ENCODE measurements around the gene KRT38. TPM values are rescaled to one million over a fixed set of nuclear protein-coding genes. Genes with fewer than 3 reads are reported as not detected.
"Not testable (repeated sequence)": the region's sequence is repeated elsewhere in the genome, so short reads cannot be mapped to it uniquely, and the experiment has no call there.

Gene KRT38
- total and polyA plus RNA-seq, 3 experiments from 2014 or later: not detected

- no peaks in the 10 kb centered on the region for H3K36me3 ChIP-seq (ENCODE audit: insufficient read depth, low read length)
- ChIA-PET CTCF (no interaction called here), POLR2A (no interaction called here)
- H3K4me1 ChIP-seq (ENCODE audit: insufficient read depth, low read length): no peaks in the 10 kb centered on the region
- no peak for DNase-seq
- peaks cover 15 to 46% of the 10 kb centered on the region in 2 donors for H3K27me3 Mint-ChIP-seq
- H3K9me3 ChIP-seq (ENCODE audit: low read length): no peaks in the 10 kb centered on the region
- H3K27me3 ChIP-seq (ENCODE audit: insufficient read depth, low read length, poor library complexity, severe bottlenecking): no peaks in the 10 kb centered on the region
- H3K4me3 ChIP-seq (ENCODE audit: low read length): no peak overlapping the region
- peak overlapping the region in 1 of 7 donors; percentile 27 for H3K4me3 Mint-ChIP-seq
- no peak overlapping the region for H3K27ac Mint-ChIP-seq
- no peaks in the 10 kb centered on the region for H3K4me1 Mint-ChIP-seq
- no peak overlapping the region for H3K27ac ChIP-seq (ENCODE audit: low read depth, low read length)
- no peaks in the 10 kb centered on the region for H3K36me3 Mint-ChIP-seq
- H3K9me3 Mint-ChIP-seq: no peaks in the 10 kb centered on the region
Measured at GRCh38 chr17:41442739-41443138, 2.0 kb upstream of the KRT38 start.

GRCh38 chr17:41439375-41439774, 1.4 kb downstream of the KRT38 start:
- H3K4me3 Mint-ChIP-seq: no peak overlapping the region
- ChIA-PET POLR2A (no interaction called here), CTCF (no interaction called here)
- H3K4me1 Mint-ChIP-seq: peaks cover 0 to 3% (median 0%) of the 10 kb centered on the region in 3 donors
- H3K27ac ChIP-seq (ENCODE audit: low read depth, low read length): no peak overlapping the region
- H3K9me3 ChIP-seq (ENCODE audit: low read length): no peaks in the 10 kb centered on the region
- peaks cover 10 to 40% of the 10 kb centered on the region in 2 donors for H3K27me3 Mint-ChIP-seq
- H3K27ac Mint-ChIP-seq: no peak overlapping the region
- no peaks in the 10 kb centered on the region for H3K27me3 ChIP-seq (ENCODE audit: insufficient read depth, low read length, poor library complexity, severe bottlenecking)
- DNase-seq: no peak
- no peaks in the 10 kb centered on the region for H3K4me1 ChIP-seq (ENCODE audit: insufficient read depth, low read length)
- H3K4me3 ChIP-seq (ENCODE audit: low read length): no peak overlapping the region
- H3K36me3 ChIP-seq (ENCODE audit: insufficient read depth, low read length): no peaks in the 10 kb centered on the region
- no peaks in the 10 kb centered on the region for H3K36me3 Mint-ChIP-seq
- no peaks in the 10 kb centered on the region for H3K9me3 Mint-ChIP-seq

DNA sequence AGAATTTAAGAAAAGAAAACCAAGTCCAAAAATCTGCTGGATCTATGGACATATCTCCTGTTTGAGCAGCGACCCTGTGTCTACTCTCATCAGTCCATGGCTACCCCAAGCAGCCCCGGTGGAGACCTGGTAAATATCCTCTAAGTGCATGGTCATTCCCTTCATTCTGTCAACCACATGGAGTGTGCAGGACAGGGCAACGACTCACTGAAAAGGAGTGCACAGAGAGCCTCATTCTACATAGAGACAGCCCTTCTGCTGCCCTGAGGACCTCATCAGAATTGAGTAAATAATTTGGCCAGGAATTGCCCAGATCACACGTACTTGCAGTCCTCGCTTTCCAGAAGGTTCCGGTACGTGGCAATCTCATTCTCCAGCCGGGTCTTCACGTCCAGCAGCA, 3.0 kb downstream of the KRT38 start:
- no peaks in the 10 kb centered on the region for H3K36me3 Mint-ChIP-seq
- no peaks in the 10 kb centered on the region for H3K9me3 Mint-ChIP-seq
- no peak overlapping the region for H3K27ac Mint-ChIP-seq
- peaks cover 9 to 31% of the 10 kb centered on the region in 2 donors for H3K27me3 Mint-ChIP-seq
- H3K27ac ChIP-seq (ENCODE audit: low read depth, low read length): no peak overlapping the region
- POLR2A ChIA-PET: no interaction called here
- H3K36me3 ChIP-seq (ENCODE audit: insufficient read depth, low read length): no peaks in the 10 kb centered on the region
- H3K4me1 ChIP-seq (ENCODE audit: insufficient read depth, low read length): no peaks in the 10 kb centered on the region
- no peaks in the 10 kb centered on the region for H3K27me3 ChIP-seq (ENCODE audit: insufficient read depth, low read length, poor library complexity, severe bottlenecking)
- DNase-seq: no peak
- H3K9me3 ChIP-seq (ENCODE audit: low read length): no peaks in the 10 kb centered on the region
- H3K4me3 Mint-ChIP-seq: no peak overlapping the region
- H3K4me1 Mint-ChIP-seq: peaks cover 0 to 3% (median 0%) of the 10 kb centered on the region in 3 donors
- H3K4me3 ChIP-seq (ENCODE audit: low read length): no peak overlapping the region
- CTCF ChIA-PET: no interaction called here

DNA sequence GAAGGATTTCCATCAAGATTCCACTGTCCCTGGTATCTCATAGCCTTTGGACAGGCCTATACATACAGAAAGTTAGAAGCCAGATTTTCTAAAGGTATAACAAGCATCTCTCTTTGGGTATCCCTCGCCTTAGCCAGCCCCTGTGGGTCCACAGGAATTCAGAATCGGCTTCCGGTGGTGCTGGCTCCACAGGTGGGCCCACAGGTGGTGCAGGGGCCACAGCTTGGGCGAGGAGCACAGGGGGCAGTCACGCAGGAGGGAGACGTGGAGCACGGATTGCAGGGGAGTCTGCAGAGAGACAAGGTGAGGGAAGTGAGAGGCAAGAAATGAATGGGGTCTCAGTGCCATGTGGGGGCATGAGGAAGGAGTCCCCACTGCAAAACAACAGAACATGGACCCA, 3.5 kb downstream of the KRT38 start:
- DNase-seq: no peak
- Histone ChIP-seq H3K4me1 (ENCODE audit: insufficient read depth, low read length) (no peaks in the 10 kb centered on the region), H3K36me3 (ENCODE audit: insufficient read depth, low read length) (no peaks in the 10 kb centered on the region), H3K27ac (ENCODE audit: low read depth, low read length) (no peak overlapping the region), H3K4me3 (ENCODE audit: low read length) (no peak overlapping the region), H3K27me3 (ENCODE audit: insufficient read depth, low read length, poor library complexity, severe bottlenecking) (no peaks in the 10 kb centered on the region), H3K9me3 (ENCODE audit: low read length) (no peaks in the 10 kb centered on the region)
- POLR2A ChIA-PET: no interaction called here
- no peak overlapping the region for H3K4me3 Mint-ChIP-seq
- H3K4me1 Mint-ChIP-seq: peaks cover 0 to 3% (median 0%) of the 10 kb centered on the region in 3 donors
- CTCF ChIA-PET: no interaction called here
- no peaks in the 10 kb centered on the region for H3K36me3 Mint-ChIP-seq
- no peak overlapping the region for H3K27ac Mint-ChIP-seq
- no peaks in the 10 kb centered on the region for H3K9me3 Mint-ChIP-seq
- peaks cover 11 to 30% of the 10 kb centered on the region in 2 donors for H3K27me3 Mint-ChIP-seq

- no peak overlapping the region for H3K4me3 Mint-ChIP-seq
- H3K27me3 Mint-ChIP-seq: peaks cover 6 to 22% of the 10 kb centered on the region in 2 donors
- DNase-seq: no peak
- H3K9me3 Mint-ChIP-seq: no peaks in the 10 kb centered on the region
- POLR2A ChIA-PET: no interaction called here
- no peaks in the 10 kb centered on the region for H3K36me3 ChIP-seq (ENCODE audit: insufficient read depth, low read length)
- H3K27ac Mint-ChIP-seq: peak overlapping the region in 2 of 8 donors; percentile 42 to 48
- CTCF ChIA-PET: no interaction called here
- no peaks in the 10 kb centered on the region for H3K4me1 ChIP-seq (ENCODE audit: insufficient read depth, low read length)
- H3K27me3 ChIP-seq (ENCODE audit: insufficient read depth, low read length, poor library complexity, severe bottlenecking): no peaks in the 10 kb centered on the region
- H3K4me3 ChIP-seq (ENCODE audit: low read length): no peak overlapping the region
- H3K4me1 Mint-ChIP-seq: peaks cover 0 to 3% (median 0%) of the 10 kb centered on the region in 3 donors
- no peaks in the 10 kb centered on the region for H3K36me3 Mint-ChIP-seq
- H3K27ac ChIP-seq (ENCODE audit: low read depth, low read length): no peak overlapping the region
- H3K9me3 ChIP-seq (ENCODE audit: low read length): no peaks in the 10 kb centered on the region
Measured at GRCh38 chr17:41434415-41434814, 6.4 kb downstream of the KRT38 start.

- Mint-ChIP-seq H3K27me3 (peaks cover 6 to 20% of the 10 kb centered on the region in 2 donors), H3K4me3 (no peak overlapping the region), H3K36me3 (no peaks in the 10 kb centered on the region), H3K4me1 (peaks cover 0 to 3% (median 0%) of the 10 kb centered on the region in 3 donors), H3K9me3 (no peaks in the 10 kb centered on the region), H3K27ac (no peak overlapping the region)
- Histone ChIP-seq H3K4me3 (ENCODE audit: low read length) (no peak overlapping the region), H3K9me3 (ENCODE audit: low read length) (no peaks in the 10 kb centered on the region), H3K27me3 (ENCODE audit: insufficient read depth, low read length, poor library complexity, severe bottlenecking) (no peaks in the 10 kb centered on the region), H3K27ac (ENCODE audit: low read depth, low read length) (no peak overlapping the region), H3K36me3 (ENCODE audit: insufficient read depth, low read length) (no peaks in the 10 kb centered on the region), H3K4me1 (ENCODE audit: insufficient read depth, low read length) (no peaks in the 10 kb centered on the region)
- DNase-seq: no peak
- ChIA-PET POLR2A (interaction anchor here (0.6 kb wide), 1 partner anchor 1080 kb away, joined by 3 read pairs; no protein-coding TSS in a partner anchor), CTCF (no interaction called here)
Measured at GRCh38 chr17:41434005-41434404, 6.8 kb downstream of the KRT38 start.

DNA sequence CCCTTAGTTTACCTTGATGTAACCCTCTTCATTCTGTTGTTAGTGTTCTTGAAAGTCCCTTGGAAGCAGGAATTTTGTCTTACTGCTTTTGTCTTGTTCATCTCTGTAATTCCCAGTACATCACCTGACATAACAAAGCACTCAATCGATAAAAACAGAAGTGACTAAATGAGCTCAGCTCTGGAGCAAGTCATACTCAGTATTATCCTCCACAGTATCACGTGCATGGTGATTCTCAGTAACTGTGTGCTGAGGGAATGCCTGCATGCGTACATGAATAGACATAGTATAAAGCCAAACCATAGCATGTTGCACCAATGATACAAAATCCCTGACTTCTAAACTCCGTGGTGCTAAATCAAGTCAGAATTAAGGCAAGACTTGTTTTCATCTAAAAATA, 7.2 kb downstream of the KRT38 start:
- Mint-ChIP-seq H3K4me3 (no peak overlapping the region), H3K27me3 (peaks cover 5 to 24% of the 10 kb centered on the region in 2 donors), H3K9me3 (no peaks in the 10 kb centered on the region), H3K27ac (no peak overlapping the region), H3K4me1 (peaks cover 0 to 3% (median 0%) of the 10 kb centered on the region in 3 donors), H3K36me3 (no peaks in the 10 kb centered on the region)
- POLR2A ChIA-PET: interaction anchor here (0.6 kb wide), 1 partner anchor 1080 kb away, joined by 3 read pairs; no protein-coding TSS in a partner anchor
- Histone ChIP-seq H3K27ac (ENCODE audit: low read depth, low read length) (no peak overlapping the region), H3K4me1 (ENCODE audit: insufficient read depth, low read length) (no peaks in the 10 kb centered on the region), H3K36me3 (ENCODE audit: insufficient read depth, low read length) (no peaks in the 10 kb centered on the region), H3K4me3 (ENCODE audit: low read length) (no peak overlapping the region), H3K9me3 (ENCODE audit: low read length) (no peaks in the 10 kb centered on the region), H3K27me3 (ENCODE audit: insufficient read depth, low read length, poor library complexity, severe bottlenecking) (no peaks in the 10 kb centered on the region)
- CTCF ChIA-PET: no interaction called here
- DNase-seq: no peak

DNA sequence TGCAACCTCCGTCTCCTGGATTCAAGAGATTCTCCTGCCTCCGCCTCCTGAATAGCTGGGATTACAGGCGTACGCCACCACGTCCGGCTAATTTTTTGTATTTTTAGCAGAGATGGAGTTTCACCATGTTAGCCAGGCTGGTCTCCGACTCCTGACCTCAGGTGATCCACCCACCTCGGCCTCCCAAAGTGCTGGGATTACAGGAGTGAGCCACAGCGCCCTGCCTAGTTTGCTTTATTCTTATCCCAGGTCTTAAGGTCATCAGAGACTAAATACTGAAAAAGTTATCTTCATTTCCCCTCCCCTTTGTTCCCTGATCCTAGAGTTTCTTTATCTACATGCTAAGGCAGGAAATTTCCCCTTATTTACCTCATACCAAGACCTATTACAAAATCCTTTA, 10.4 kb downstream of the KRT38 start:
- CTCF ChIA-PET: not testable (repeated sequence)

GRCh38 chr17:41429667-41430066, 11.1 kb downstream of the KRT38 start:
- Mint-ChIP-seq H3K9me3 (no peaks in the 10 kb centered on the region), H3K27me3 (peaks cover 5 to 25% of the 10 kb centered on the region in 2 donors), H3K27ac (no peak overlapping the region), H3K4me1 (peaks cover 0 to 2% (median 0%) of the 10 kb centered on the region in 3 donors), H3K36me3 (no peaks in the 10 kb centered on the region), H3K4me3 (no peak overlapping the region)
- no peak overlapping the region for H3K27ac ChIP-seq (ENCODE audit: low read depth, low read length)
- H3K4me3 ChIP-seq (ENCODE audit: low read length): no peak overlapping the region
- no peak for DNase-seq
- H3K9me3 ChIP-seq (ENCODE audit: low read length): no peaks in the 10 kb centered on the region
- ChIA-PET POLR2A (no interaction called here), CTCF (no interaction called here)
- H3K27me3 ChIP-seq (ENCODE audit: insufficient read depth, low read length, poor library complexity, severe bottlenecking): no peaks in the 10 kb centered on the region
- H3K36me3 ChIP-seq (ENCODE audit: insufficient read depth, low read length): no peaks in the 10 kb centered on the region
- no peaks in the 10 kb centered on the region for H3K4me1 ChIP-seq (ENCODE audit: insufficient read depth, low read length)

More for the DNA sequence above, 10.4 kb downstream of the KRT38 start:
- H3K36me3 Mint-ChIP-seq; H3K9me3 Mint-ChIP-seq; H3K27ac ChIP-seq (ENCODE audit: low read depth, low read length); H3K4me1 Mint-ChIP-seq; H3K27me3 ChIP-seq (ENCODE audit: insufficient read depth, low read length, poor library complexity, severe bottlenecking); H3K27ac Mint-ChIP-seq; H3K36me3 ChIP-seq (ENCODE audit: insufficient read depth, low read length); DNase-seq; POLR2A ChIA-PET; H3K4me1 ChIP-seq (ENCODE audit: insufficient read depth, low read length); H3K9me3 ChIP-seq (ENCODE audit: low read length); H3K4me3 Mint-ChIP-seq; H3K4me3 ChIP-seq (ENCODE audit: low read length): not testable (repeated sequence)
- H3K27me3 Mint-ChIP-seq: peaks cover 5 to 25% of the 10 kb centered on the region in 2 donors

Measured in CD8-positive, alpha-beta memory T cell (primary cell).